Activated CD4-positive, alpha-beta T cell treated with anti-CD3 and anti-CD28 coated beads, Interleukin-2, amount 50 U/mL, for 24 hours (primary cell): ENCODE results near the gene MICAL3.
A peak's percentile ranks its signal among the peaks of the same experiment; 100 is the strongest.
"Not testable (repeated sequence)": the region's sequence is repeated elsewhere in the genome, so short reads cannot be mapped to it uniquely, and the experiment has no call there.

Experiments used
- DNase-seq, 2 donors: peaks; one replicate each; pipeline ENCODE4 v3.0.0-alpha.2; 2020; ENCODE audit warnings: low read depth in 1 of 2, low spot score in 1 of 2

Gene MICAL3

GRCh38 chr22:18024276-18024939 is at the start of gene MICAL3:
TSS of gene MICAL3 (minus strand) at chr22:18024561. CDS start at chr22:17906812, 117,749 bp downstream.
- peak; percentile 35 to 36 for DNase-seq

GRCh38 chr22:18073927-18074326 is 49.6 kb upstream of the MICAL3 start:
- not testable (repeated sequence) for DNase-seq

GRCh38 chr22:18073467-18073866 is 49.1 kb upstream of the MICAL3 start:
- no peak for DNase-seq

GRCh38 chr22:18071968-18072310 is 47.6 kb upstream of the MICAL3 start:
- DNase-seq = no peak

GRCh38 chr22:18071307-18071967 is 47.1 kb upstream of the MICAL3 start:
- not testable (repeated sequence) for DNase-seq

GRCh38 chr22:18070556-18071306 is 46.4 kb upstream of the MICAL3 start:
- no peak for DNase-seq

- no peak for DNase-seq
Observed at GRCh38 chr22:18070041-18070440, 45.7 kb upstream of the MICAL3 start.

- DNase-seq = no peak
Observed at GRCh38 chr22:18069041-18069440, 44.7 kb upstream of the MICAL3 start.

- no peak for DNase-seq
Observed at GRCh38 chr22:18068381-18068988, 44.1 kb upstream of the MICAL3 start.

- DNase-seq = no peak
Observed at GRCh38 chr22:18067548-18068341, 43.4 kb upstream of the MICAL3 start.

GRCh38 chr22:18067121-18067520 is 42.8 kb upstream of the MICAL3 start:
- DNase-seq = no peak

GRCh38 chr22:18066181-18066859 is 42.0 kb upstream of the MICAL3 start:
- DNase-seq = no peak

GRCh38 chr22:18065256-18065655 is 40.9 kb upstream of the MICAL3 start:
- no peak for DNase-seq

GRCh38 chr22:18064636-18065035 is 40.3 kb upstream of the MICAL3 start:
- DNase-seq = no peak

- DNase-seq = not testable (repeated sequence)
Observed at GRCh38 chr22:18063715-18064114, 39.4 kb upstream of the MICAL3 start.

GRCh38 chr22:18063306-18063705 is 38.9 kb upstream of the MICAL3 start:
- no peak for DNase-seq

- DNase-seq = no peak
Observed at GRCh38 chr22:18062421-18062820, 38.1 kb upstream of the MICAL3 start.

GRCh38 chr22:18060646-18061620 is 36.6 kb upstream of the MICAL3 start:
- DNase-seq = no peak

GRCh38 chr22:18059991-18060390 is 35.6 kb upstream of the MICAL3 start:
- DNase-seq = no peak
